HG03469 (cell line): ENCODE measurements around the gene PIK3R2.
"Not testable (repeated sequence)": the region's sequence is repeated elsewhere in the genome, so short reads cannot be mapped to it uniquely, and the experiment has no call there.

Source experiments
- ATAC-seq: cut with Tn5 transposase; IDR thresholded peaks from one replicate; pipeline ENCODE4 v1.9.1; 2021; ENCODE audit warnings: mild to moderate bottlenecking, moderate library complexity, moderate number of reproducible peaks; ENCODE audit not compliant: unreplicated experiment

PIK3R2 gene

DNA sequence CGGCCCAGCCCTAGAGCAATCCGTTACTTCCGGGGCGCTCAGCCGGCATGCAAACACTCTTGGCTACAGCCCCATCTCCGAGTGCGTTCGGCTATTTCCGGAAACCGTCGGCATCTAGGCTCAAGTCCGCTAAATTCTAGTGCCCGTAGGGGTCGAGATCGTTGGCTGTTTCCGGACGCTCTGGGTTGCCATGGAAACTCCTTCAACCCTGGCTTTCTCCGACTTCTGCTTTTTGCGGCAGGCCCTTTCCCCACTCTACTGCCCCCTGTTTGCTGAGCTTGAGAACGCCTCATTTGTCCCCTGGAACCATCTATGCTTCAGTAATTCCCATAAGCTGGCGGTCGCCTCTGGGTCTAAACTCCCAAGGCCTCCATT, 534 bp upstream of the PIK3R2 start:
- ATAC-seq = peak; percentile 45

- ATAC-seq = no peak
Measured at GRCh38 chr19:18153556-18154134, 682 bp downstream of the PIK3R2 start.

DNA sequence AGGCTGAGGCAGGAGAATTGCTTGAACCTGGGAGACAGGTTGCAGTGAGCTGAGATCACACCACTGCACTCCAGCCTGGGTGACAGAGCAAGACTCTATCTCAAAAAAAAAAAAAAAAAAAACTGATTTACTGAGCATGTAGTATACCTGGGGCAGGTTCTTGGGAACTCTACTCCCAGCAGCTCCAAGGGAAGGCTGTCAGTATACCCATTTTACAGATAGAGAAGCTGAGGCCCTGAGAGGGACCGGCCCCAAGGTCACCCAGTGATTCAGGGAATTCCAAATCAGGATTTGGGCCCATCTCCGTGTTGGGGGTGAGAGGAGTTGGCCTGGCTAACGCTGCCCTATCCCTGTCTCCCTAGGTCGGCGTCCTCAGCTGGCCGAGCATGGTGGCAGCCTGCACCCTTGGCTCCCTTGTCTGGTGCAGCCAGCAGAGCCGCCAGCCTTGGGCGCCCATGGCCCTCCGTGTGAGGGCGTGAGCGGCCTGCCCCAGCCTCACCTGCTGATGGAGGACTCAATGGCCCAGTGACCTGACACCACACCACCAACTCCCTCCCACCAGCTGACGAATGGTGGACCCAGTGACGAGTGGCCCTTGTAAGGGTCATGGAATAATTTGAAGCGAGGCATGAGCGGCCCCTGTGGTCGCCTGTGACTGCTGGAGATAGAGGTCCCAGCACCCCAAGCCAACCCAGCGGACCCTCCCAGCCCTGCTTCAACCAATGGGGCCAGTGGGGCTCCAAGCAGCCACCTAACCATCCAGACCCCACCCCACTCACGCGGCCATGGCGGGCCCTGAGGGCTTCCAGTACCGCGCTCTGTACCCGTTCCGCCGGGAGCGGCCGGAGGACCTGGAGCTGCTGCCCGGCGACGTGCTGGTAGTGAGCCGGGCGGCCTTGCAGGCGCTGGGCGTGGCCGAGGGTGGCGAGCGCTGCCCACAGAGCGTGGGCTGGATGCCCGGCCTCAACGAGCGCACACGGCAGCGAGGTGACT, 2.4 kb downstream of the PIK3R2 start:
- no peak for ATAC-seq

- ATAC-seq = no peak
Measured at GRCh38 chr19:18156268-18156667, 3.3 kb downstream of the PIK3R2 start.

GRCh38 chr19:18156841-18157464, 4.0 kb downstream of the PIK3R2 start:
- no peak for ATAC-seq

GRCh38 chr19:18157465-18158063, 4.6 kb downstream of the PIK3R2 start:
- no peak for ATAC-seq

DNA sequence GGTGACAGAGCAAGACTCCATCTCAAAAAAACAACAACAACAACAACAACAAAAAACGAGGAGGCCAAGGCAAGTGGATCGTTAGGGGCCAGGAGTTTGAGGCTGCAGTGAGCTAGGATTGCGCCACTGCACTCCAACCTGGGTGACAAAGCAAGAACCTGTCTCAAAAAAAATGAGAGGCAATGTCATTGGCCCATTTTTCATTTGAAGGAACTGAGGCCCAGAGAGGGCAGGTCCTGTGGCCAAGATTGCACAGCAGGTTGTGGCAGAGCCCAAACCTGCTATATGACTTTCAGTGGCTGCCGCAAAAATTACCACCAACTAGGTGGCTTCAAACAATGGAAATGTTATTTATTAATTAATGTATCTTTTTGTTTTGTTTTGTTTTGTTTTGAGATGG, 5.5 kb downstream of the PIK3R2 start:
- no peak for ATAC-seq

DNA sequence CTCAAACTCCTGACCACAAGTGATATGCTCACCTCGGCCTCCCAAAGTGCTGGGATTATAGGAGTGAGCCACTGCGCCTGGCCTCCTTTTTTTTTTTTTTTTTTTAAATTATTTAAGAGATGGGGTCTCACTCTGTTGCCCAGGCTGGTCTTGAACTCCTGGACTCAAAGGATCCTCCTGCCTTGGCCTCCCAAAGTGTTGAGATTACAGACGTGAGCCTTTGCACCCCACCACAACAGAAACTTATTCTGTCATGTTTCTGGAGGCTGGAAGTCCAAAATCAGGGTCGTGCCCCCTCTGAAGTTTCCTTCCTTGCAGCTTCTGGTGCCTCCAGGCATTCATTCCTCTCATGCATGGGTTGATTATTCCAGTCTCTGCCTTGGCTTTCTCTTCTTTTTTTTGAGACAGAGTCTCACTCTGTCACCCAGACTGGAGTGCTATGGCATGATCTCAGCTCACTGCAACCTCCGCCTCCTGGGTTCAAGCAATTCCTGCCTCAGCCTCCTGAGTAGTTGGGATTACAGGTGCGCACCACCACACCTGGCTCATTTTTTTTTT, 6.2 kb downstream of the PIK3R2 start:
- ATAC-seq = not testable (repeated sequence)

GRCh38 chr19:18159810-18160209, 6.8 kb downstream of the PIK3R2 start:
- no peak for ATAC-seq

DNA sequence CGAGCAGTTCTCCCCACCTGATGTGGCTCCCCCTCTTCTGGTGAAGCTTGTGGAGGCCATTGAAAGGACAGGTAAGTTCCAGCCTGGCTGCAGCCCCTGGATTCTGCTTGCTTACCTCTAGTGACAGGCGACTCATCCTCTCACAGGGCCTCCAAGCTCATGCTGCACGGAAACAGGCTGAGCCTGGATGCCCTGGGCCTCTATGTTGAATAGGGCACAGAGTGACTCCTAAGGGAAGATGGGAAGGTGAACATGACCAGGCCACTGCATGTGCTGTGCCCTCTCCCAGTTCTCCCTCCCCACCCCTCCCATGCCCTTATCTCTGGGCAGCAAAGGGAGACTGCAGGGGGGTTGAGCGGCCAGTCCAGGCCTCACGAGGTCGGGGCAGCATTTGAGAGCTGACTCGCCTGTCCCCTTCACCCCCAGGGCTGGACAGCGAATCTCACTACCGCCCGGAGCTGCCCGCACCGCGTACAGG, 7.6 kb downstream of the PIK3R2 start:
- ATAC-seq = no peak

DNA sequence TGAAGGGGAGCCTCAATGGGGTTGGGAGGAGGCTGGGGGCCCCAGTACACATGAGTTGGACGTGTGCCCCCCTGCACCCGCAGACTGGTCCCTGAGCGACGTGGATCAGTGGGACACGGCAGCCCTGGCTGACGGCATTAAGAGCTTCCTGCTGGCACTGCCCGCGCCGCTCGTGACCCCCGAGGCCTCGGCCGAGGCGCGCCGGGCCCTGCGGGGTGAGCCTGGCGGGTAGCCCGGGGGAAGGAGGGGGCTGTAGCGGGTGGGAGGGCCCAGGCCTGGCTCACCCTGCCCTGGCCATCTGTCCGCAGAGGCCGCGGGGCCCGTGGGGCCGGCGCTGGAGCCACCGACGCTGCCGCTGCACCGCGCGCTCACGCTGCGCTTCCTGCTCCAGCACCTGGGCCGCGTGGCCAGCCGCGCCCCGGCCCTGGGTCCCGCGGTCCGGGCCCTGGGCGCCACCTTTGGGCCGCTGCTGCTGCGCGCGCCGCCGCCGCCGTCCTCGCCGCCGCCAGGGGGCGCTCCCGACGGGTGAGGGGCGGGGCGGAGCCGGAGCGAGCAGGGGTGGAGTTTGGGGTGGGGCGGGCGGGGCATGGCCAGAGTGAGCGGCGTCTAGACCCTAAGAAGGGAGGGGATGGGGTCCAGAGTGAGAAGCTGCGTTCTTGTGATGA, 8.1 kb downstream of the PIK3R2 start:
- no peak for ATAC-seq

- ATAC-seq = no peak
Measured at GRCh38 chr19:18161636-18162002, 8.7 kb downstream of the PIK3R2 start.

DNA sequence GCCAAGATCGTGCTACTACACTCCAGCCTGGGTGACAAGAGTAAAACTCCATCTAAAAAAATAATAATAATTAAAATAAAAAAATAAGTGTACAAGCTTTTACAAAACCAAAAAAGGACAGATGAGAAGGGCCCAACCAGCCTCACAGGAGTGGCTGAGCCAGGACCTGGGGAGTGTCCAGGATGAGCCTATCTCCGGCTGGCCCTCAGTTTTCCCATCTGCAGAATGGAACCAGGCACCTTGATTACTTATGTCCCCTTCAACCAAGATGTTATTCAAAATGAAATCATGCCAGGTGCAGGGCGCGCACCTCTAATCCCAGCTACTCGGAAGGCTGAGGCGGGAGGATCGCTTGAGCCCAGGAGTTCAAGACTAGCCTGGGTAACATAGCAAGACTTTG, 11.1 kb downstream of the PIK3R2 start:
- ATAC-seq = no peak

DNA sequence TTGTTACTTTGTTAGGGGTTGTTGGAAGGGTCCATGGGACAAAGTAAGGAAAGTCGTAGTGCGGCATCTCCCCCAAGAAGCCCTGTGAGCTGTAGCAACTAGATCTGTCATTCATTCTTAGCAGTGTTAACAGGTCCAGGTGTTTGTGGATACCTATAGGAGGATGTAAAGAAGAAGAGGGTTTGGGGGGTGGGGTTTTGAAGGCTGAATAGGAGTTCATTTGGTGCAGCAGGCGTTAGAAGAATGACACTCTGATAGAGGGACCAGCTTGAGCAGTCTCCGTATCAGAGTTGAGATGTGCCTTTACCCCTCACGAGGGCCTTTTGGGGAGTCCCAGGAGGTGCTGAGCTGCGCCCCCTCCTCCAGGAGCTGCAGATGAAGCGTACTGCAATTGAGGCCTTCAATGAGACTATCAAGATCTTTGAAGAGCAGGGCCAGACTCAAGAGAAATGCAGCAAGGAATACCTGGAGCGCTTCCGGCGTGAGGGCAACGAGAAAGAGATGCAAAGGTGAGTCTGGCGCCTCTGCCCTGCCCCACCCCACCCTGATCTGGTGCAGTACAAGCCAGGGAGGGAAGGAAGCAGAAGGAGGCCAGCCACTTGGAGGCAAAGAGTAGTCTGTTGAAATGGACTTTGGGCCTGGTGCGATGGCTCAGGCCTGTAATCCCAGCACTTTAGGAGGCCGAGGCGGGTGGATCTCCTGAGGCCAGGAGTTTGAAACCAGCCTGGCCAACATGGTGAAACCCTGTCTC, 13.0 kb downstream of the PIK3R2 start:
- ATAC-seq = no peak

DNA sequence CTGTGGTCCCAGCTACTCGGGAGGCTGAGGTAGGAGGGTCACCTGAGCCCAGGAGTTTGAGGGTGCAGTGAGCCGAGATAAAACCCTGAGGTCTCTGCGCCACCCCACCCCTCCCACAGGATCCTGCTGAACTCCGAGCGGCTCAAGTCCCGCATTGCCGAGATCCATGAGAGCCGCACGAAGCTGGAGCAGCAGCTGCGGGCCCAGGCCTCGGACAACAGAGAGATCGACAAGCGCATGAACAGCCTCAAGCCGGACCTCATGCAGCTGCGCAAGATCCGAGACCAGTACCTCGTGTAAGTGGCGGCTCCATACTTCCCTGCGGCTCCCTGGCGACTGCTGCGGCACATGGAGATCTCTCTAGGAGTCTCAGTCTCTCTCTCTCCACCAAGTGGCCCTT, 14.0 kb downstream of the PIK3R2 start:
- no peak for ATAC-seq

- no peak for ATAC-seq
Measured at GRCh38 chr19:18167975-18168645, 15.1 kb downstream of the PIK3R2 start.

GRCh38 chr19:18168673-18169381, 15.9 kb downstream of the PIK3R2 start:
- ATAC-seq = no peak

- no peak for ATAC-seq
Measured at GRCh38 chr19:18170714-18171255, 17.8 kb downstream of the PIK3R2 start.
